Posterior cingulate gyrus (tissue), 11 donors: Measurements from ENCODE around the gene QDPR.

Source experiments
- DNase-seq, 10 donors: peaks; one replicate each; pipeline versions ENCODE4 v3.0.0 to v3.0.0-alpha.2; 2020 to 2021; ENCODE audit warnings: mixed read lengths in 3 of 10
- intact Hi-C: fragments of 100-400 bp; cut with DNase I; formaldehyde crosslinking; loops from one replicate; pipeline ENCODE4 v1.15.1; 2023

Gene QDPR

DNA sequence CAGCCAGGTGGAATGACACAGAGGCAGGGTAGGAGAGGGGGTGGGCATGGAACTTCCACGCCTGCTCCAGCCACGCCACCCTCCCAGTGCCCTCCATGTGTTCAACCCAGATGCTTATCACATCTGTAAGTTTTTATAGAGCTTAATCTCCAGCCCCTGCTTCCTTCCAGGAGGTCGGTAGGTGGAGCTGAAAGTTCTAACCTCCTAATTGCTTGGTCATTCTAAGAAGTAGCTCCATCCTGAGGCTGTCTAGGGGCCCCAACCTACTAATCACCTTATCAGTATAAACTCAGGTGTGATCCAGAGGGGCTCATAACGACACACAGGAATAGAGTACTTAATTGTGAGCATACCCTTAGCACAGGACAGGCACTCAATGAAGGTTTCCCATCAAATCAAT, 18.3 kb downstream of the QDPR start:
- intact Hi-C loops: no loop called here
- no peak for DNase-seq

DNA sequence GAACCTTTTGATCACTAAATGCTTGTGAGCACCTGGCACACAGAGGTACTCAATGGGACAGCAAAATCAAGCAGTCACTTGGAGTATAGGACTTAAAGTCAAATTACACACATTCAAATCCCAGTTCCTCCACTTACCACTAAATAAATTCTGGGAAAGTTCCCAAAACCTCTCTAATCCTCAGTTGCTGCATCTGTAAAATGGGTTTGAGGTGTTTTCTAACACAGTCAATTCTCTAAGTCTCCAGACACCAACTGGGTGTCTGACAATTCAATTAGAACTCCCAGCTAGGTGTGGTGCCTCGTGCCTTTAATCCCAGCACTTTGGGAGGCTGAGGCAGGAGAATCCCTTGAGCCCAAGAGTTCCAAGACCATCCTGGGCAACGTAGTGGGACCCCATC, 19.0 kb downstream of the QDPR start:
- intact Hi-C loops: no loop called here

DNA sequence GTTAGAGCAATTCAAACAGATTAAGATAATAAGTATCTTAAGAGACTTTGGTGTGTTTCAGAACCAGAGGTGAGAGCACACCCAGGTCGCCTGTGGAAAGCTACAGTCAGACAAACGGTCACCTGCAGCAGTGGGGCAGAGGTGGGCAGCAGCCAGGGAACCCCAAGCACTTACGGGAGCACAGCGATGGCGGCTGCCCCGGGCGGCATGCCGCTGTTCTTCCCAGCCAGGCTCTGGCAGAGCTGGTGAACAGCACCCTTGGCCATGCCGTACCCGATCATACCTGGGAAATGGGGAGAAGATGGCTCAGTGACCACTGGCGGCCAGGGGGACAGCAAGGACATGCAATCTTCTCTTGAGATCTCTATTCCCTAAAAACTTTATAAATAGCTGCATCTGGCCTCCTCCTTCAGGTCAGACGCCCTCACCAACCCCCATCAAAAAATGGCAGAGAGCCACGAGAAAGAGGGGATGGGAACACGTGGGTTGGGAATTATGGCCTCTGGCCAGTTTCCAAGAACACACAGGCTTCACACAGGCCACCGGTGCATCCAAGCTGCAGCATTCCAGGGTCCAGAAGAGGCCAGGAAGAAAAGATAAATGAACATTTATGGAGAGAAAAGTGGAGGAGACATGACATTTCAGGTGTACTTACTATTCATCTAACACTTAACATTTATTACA, 19.7 kb downstream of the QDPR start:
- intact Hi-C loops: no loop called here
- no peak for DNase-seq

More for the DNA sequence above, 19.0 kb downstream of the QDPR start:
- no peak for DNase-seq

DNA sequence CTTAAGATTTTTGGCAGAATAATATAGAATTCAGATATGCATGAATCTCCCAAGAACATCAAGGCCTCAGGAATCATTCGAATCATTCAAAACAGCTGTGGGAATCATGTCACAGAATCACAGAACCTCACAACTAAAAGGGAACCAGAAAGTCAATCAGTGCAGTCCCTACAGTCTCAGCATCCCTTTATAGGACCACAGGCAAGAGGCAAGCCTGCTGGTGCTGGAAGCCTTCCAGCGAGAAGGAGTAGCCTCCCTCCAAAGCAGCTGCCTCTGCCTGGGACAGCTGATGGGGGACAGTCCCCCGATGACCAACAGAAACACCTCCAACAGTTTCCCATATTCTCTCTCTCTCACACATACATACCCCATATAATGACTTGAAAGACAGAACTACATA, 20.7 kb downstream of the QDPR start:
- peak in 1 of 10 donors; percentile 36 for DNase-seq
- intact Hi-C loops: no loop called here

DNA sequence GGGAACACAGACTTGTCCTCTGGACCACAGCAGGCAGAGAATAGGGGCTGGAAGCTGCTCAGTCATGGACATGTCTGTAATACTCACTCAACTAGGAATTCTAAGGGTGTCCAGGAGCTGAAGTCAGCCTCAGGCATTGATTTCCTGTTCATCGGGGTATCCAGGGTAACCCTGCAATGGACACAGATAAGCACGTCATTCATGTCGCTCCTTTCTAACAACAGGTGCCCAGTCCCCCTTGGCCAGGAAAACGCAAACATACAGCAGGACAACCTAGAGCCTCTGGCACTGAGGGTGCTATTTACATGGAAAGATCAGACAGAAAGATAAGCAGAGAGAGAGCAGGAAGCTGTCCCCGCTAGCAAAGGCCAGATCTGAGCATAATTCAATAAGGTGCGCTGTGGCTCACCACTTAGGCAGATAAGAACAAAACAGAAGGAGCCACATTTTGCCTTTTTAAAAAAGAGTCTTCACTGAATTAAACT, 21.3 kb downstream of the QDPR start:
- intact Hi-C loops: no loop called here
- DNase-seq: no peak

DNA sequence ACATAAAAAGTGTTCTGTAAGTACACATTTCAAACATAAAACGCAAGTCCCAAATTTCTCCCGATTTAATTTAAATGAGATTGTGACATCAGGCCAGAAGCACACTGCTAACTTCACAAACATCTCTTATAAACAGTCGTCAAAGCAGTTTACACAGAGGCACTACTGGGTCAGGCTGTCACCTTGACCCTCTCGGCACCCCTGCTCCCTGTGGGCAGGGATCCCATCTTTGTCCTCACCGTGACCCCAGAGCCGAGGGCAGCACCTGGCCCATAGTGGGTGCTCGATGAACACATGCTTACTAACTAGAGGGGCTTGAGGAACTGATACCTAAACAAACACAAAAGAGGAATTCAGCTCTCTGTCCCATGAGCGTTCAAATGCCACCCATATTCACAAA, 22.2 kb downstream of the QDPR start:
- intact Hi-C loops: no loop called here
- DNase-seq: no peak

DNA sequence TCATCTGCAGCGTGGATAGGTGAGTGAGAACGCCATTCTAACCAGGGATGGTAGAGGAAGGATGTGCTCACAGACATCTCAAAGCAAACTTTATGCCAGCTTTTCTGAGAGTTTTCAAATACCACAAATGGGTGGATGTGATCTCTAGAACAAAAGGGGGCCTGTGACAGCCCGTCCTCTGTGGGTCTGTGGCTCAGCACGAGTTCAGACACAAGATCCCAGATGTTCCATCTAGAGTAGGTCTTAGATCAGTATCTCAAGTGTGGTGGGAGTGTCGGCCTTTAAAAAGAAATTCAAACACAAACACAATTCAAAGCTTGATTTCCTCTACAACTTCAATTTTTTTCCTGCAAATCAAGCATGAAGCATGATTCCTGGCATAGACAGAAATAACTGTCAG, 22.8 kb downstream of the QDPR start:
- no peak for DNase-seq
- intact Hi-C loops: no loop called here

DNA sequence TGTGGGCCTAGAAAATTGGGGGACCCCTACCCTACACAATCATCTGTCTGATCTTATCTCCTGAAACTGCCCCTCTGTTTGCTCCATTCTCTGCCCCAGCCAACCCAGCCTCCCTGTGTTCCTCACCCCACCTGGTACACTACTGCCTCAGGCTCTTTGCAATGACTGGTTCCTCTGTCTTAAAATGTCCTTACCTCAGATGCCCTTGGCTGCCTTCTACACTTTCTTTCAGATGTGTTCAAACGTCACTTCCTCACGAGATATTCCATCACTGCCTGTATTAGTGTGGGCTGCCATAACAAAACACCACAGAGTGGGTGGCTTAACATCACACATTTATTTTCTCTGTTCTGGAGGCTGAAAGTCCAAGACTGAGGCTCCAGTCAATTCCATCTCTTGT, 29.2 kb downstream of the QDPR start:
- no peak for DNase-seq
- intact Hi-C loops: no loop called here

DNA sequence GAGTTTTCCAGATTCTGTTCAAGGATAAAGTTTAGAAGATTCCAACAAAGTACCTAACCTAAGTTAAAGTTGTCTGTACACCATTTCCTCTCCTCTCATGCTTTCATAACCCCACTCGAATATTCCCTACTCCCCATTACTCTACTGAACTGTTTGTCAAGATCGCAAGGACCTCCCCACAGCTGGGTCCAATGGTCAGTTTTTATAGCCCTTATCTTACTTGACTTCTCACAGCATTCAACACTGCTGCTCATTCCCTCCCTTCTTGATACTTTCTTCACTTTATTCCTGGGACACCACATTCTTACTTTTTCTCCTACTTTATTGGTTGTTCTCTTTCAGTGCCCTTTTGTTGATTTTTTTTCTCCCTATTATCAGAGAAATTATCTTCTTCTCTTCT, 30.9 kb downstream of the QDPR start:
- DNase-seq: no peak
- intact Hi-C loops: no loop called here

DNA sequence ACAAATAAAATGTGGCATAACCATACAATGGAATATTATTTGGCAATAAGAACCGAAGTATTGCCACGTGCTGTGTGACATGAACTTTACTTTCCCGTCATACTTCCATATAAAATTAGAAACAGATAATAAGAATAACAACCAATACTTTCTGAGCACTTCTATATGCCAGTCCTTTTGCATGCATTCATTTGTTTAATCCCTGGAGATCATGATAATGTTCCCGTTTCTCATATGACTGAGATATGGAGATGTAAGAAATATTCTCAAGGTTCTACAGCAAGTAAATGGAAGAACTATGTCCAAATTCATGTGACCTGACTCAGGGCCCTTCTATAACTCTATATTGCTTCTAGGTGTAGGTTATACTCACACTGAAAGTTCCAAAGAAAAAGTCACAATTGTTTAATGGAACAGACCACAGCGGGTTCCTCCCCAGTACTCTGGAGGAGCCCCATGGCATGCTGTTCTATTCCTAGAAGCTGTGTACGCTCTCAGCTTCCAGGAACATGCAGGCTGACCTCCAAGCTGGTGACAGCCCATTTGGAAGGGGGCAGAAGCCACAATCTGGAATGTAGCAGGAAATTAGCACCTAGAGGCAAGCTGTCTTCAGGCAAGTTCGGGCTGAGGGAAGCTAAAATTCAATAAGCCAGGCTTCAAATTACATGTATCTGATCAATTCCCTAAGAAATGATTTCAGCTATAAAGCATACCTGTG, 31.5 kb downstream of the QDPR start:
- DNase-seq: no peak
- intact Hi-C loops: no loop called here

DNA sequence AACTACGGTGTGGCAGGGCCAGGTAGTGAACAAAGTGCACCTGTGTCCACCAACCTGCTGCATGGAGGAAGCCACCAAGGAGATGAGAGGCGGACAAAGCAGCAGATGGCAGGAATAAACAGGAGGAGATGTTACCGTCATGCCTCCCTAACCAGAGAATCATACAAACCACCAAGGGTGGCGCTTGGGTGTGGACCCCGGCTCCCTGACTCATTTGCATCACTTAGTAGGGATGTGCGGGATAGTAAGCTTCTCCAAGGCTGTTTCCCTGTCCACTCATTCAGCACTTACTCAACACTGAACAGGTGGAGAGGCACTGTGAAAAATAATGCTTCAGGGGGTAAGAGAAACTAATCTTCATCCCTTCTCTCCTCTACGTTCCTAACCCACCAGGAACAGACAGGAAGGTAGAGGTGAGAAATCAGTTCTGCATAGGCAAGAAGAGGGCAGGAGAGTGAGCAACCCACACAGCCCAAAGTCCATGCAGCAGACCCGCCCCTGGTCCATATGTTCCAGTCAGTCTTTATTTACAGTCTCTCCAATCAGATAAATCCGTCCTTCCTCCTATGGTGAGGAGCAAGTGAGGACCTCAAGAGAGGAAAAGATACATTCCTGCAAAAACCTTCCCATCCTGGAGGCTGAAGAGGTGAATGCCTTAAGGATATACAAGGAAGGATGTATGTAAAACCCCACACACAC, 34.0 kb downstream of the QDPR start:
- no peak for DNase-seq
- intact Hi-C loops: loop anchor here (10.0 kb wide), 1 partner anchor 833 kb away; no protein-coding TSS in a partner anchor

DNA sequence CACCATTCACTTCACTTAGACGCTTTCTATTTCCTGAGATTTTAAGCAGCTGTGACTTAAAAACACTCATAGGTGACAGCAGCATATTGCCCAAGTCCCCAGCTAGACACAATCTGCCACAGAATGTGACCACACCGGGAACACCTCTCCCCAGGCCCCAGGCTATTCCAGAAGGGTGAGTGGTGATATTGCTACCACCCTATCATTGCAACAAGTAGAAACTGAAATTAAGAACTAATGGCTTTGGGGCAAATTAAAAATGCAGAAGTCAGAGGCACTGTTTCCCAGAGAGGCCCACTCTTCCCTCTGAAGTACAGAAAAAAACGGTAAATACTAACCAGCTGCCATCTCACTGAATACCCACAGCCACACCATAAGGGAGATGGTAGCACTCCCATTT, 35.0 kb downstream of the QDPR start:
- intact Hi-C loops: loop anchor here (10.0 kb wide), 1 partner anchor 832 kb away; no protein-coding TSS in a partner anchor
- no peak for DNase-seq

DNA sequence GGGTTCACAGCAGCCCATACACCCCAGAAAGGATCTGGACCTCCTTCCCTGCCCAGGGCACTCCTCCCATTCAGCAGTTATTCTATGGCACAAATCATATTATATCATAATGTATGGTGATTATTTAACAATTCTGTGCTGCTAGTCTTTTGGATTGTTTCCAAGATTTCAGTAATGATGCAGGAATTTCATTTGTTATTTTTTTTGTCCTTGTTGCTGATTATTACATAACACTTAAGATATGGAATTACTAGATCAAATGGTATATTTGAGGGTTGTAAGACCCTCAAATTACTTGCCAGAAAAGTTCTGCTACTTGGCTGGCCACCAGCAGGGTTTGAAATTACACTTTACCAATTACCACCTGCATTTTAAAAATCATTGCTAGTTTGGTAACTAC, 36.4 kb downstream of the QDPR start:
- DNase-seq: no peak

DNA sequence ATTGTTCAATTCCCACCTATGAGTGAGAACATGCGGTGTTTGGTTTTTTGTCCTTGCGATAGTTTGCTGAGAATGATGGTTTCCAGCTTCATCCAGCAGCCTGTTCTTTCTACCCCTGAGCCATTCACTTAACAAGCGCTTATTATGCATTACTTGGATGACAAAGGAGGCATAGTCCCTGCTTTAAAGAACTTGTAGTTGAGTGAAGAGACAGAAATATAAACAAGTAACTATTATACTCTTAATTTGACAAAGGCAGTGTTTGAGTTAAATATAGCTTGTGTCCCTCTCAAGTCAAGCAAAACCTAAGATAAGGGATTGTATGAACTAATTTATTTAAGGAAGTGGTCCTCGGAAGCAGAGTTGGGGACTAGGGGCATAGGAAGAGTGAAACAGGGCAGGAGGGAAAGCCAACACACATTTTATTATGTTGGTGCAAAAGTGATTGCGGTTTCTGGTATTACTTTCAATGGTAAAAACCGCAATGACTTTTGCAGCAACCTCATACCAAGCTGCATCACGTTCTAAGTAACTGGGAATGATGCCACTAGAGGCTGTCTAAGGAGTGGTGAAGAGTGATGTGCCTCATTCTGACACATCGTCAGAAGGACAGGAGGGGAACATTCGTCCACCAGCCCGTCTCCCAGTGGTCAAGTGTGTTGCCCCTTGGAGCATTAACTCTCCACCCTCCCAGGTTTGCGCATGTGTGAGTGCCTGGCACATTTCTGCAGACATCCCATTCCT, 41.8 kb downstream of the QDPR start:
- intact Hi-C loops: loop anchor here (5.0 to 10.0 kb wide), 2 partner anchors 825 to 1178 kb away; no protein-coding TSS in a partner anchor
- no peak for DNase-seq

More for the DNA sequence above, 36.4 kb downstream of the QDPR start:
- intact Hi-C loops: loop anchor here (10.0 kb wide), 1 partner anchor 831 kb away; no protein-coding TSS in a partner anchor

DNA sequence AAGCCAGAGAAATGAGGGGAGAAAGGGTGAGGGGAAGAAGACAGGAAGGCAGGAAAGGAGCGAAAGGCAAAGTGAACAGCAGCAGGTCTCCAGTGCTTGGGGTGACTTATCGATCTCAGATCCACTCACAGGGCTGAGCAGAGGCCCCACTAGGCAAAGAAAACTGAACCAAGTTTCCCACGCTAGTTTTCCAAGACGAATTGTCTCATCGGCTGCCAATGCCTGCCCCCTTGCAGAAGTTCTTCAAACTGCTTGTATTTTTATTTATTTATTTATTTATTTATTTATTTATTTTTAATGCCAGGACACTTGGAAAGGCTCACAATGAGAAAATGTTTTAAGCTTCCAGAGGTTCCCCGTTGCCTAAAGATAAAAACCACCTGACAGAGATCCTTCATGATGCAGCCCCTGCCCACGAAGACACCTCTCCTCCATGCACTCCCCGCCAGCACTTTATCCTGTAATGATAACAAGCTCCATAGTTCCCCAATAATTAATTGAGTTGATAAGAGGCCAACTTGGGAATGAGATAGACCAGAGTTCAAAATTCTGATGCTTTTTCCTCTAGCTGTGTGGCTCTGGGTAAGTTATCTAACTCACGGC, 43.2 kb downstream of the QDPR start:
- intact Hi-C loops: loop anchor here (5.0 kb wide), 1 partner anchor 1176 kb away; no protein-coding TSS in a partner anchor
- DNase-seq: peak in 3 of 10 donors; percentile 17 to 89 (median 30)

DNA sequence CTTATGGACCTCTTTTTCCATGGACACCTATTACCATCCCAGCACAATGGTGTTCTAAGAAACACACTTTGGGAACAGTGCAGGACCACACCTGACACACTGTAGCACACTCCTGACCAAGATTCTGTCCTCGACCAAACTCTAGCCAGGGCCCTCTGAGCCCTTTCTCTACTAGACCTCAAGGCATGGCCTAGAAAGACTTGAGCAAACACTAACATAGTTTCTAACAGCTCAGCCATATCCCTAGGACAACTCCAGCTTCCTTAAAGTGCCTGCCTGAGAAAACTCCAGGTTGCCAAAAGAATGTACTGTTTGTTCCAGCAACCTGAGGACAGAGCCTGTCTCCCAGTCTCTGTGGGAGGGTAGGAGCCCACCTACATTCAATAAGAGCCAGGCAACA, 48.3 kb downstream of the QDPR start:
- intact Hi-C loops: no loop called here
- no peak for DNase-seq

DNA sequence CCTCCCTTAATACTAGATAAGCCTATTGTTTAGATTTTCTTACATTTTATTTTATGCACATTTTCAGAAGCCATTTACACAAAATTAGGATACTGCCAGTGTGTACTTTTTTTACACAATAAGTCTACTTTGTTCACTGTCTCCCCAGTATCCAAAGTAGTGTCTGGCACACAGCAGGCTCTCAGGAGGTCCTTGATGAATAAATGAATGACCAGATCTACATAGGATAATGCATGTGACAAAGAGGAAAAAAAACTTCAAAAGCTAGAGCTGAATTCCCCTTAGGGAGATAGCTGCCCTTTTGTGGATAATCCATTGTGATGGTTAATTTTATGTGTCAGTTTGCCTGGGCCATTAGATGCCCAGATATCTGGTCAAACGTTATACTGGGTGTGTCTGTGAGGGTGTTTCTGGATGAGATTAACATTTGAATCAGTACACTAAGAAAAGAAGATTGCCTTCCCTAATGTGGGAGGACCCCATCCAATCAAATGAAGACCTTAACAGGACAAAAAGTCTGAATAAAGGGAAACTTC, 61.6 kb downstream of the QDPR start:
- DNase-seq: no peak
- intact Hi-C loops: loop anchor here (10.0 kb wide), 1 partner anchor 946 kb away; no protein-coding TSS in a partner anchor

DNA sequence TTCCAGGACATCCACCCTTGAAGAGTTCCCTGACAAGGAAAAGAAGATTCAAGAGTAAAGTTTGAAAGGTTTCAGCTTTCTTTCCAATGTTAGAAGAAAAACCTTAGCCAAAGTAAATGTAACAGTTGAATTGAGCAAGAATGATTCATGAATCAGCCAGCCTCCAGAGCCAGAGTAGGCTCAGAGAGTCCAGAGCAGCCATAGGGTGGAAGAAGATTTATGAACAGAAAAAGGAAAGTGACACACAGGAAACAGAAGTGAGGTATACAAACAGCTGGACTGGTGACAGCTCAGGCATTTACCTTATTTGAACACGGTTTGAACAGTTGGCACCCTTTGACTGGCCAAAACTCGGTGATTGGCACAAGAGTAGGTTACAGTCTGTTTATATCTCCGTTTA, 63.2 kb downstream of the QDPR start:
- no peak for DNase-seq
- intact Hi-C loops: loop anchor here (5.0 kb wide), 2 partner anchors 531 to 1156 kb away; no protein-coding TSS in a partner anchor

DNA sequence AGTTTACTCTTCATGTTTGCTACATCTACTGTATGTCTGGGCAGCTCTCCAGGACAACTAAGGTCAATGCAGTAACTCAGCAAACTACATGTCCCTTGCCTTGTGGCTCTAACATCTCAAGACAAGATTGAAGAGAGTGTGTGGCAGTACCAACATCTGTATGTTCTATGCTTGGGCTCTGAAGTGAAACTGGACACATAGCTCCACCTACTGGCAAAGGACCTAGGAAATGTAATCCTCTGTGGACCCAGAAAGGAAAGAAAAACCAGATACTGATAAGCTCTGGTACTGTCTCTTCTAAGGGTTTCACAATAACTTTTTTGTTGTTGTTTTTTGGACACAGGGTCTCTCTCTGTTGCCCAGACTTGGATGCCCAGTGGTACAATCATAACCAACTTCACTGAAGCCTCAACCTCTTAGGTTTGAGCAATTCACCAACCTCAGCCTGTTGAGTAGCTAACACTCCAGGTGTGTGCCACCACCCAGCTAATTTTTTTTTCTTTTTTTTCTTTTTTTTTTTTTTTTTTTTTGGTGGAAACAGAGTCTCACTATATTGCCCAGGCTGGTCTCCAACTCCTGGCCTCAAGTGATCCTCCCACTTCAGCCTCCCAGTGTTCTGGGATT, 64.1 kb downstream of the QDPR start:
- DNase-seq: peak in 3 of 10 donors; percentile 44 to 55 (median 48)
- intact Hi-C loops: loop anchor here (2.0 to 5.0 kb wide), 3 partner anchors 101 to 1155 kb away; no protein-coding TSS in a partner anchor
